ENCODE measurements around the gene ZC3HAV1. TPM values are rescaled to one million over a fixed set of nuclear protein-coding genes. Genes with fewer than 3 reads are reported as not detected.

The ZC3HAV1 gene
- total and polyA plus RNA-seq, 10 of the 15 experiments (the other 5 are each of a cell fraction or from before 2014, with no cell fraction given), result 18.5 to 55.3 (median 44.7) TPM

GRCh38 chr7:139091677-139091996, 17.9 kb downstream of the ZC3HAV1 start:
- Histone ChIP-seq H4K20me1 (ENCODE audit: control insufficient read depth, insufficient read depth) (no peaks in the 10 kb centered on the region), H3K4me3 (no peak overlapping the region), H3K27me3 (replicated peaks in 1 of 2; ENCODE audit: control insufficient read depth in 2 of 2, insufficient read depth in 2 of 2, low read length in 1 of 2) (no peaks in the 10 kb centered on the region), H2AFZ (ENCODE audit: control insufficient read depth, low read depth, low read length) (no peak overlapping the region), H3K4me2 (ENCODE audit: control insufficient read depth, insufficient read depth) (no peak overlapping the region), H3K9ac (ENCODE audit: control insufficient read depth, insufficient read depth, low read length) (no peak overlapping the region), H3K9me3 (replicated peaks; ENCODE audit: control insufficient read depth, insufficient read depth, low read length) (peaks cover 6% of the 10 kb centered on the region; the same call in 2 of the 3 replicates), H3K27ac (ENCODE audit: control insufficient read depth, insufficient read depth) (no peak overlapping the region), H3K79me2 (ENCODE audit: control insufficient read depth, insufficient read depth, low read length) (peaks cover 47% of the 10 kb centered on the region), H3K36me3 (ENCODE audit: control insufficient read depth in 2 of 2, insufficient read depth in 2 of 2, low read length in 1 of 2) (peaks cover 16 to 29% of the 10 kb centered on the region in 2 experiments), H3K4me1 (ENCODE audit: control insufficient read depth, insufficient read depth, low read length) (peaks cover 20% of the 10 kb centered on the region)
- TF ChIP-seq ZNF384 (IDR thresholded peaks at IDR 0.05; ENCODE audit: borderline replicate concordance, low read depth, low read length) (no peak), USF2 (IDR thresholded peaks at IDR 0.05; ENCODE audit: borderline replicate concordance, low read depth, low read length) (no peak), POLR2AphosphoS2 (IDR thresholded peaks at IDR 0.05; ENCODE audit: low read depth, low read length) (no peak), ZZZ3 (IDR thresholded peaks at IDR 0.05; ENCODE audit: control insufficient read depth, insufficient read length, low read depth) (no peak), CHD4 (IDR thresholded peaks at IDR 0.05) (no peak), TARDBP (IDR thresholded peaks at IDR 0.05; ENCODE audit: borderline replicate concordance) (no peak), ATF7 (IDR thresholded peaks at IDR 0.05; ENCODE audit: low read depth) (no peak), ASH2L (IDR thresholded peaks at IDR 0.05; ENCODE audit: borderline replicate concordance, low read depth) (no peak), USF1 (IDR thresholded peaks at IDR 0.05; ENCODE audit: borderline replicate concordance, extremely low read length, insufficient read depth, low read depth, low read length) (no peak), ZNF274 (IDR thresholded peaks at IDR 0.05; ENCODE audit: insufficient read depth, insufficient read length) (no peak), CBX3 (IDR thresholded peaks at IDR 0.05; ENCODE audit: borderline replicate concordance, low read depth) (no peak), YBX1 (IDR thresholded peaks at IDR 0.05) (no peak), IKZF2 (IDR thresholded peaks at IDR 0.05) (no peak), RB1 (IDR thresholded peaks at IDR 0.05; ENCODE audit: borderline replicate concordance) (no peak), ZNF592 (IDR thresholded peaks at IDR 0.05) (no peak)
- RAD21 ChIA-PET (ENCODE audit: unreplicated experiment), result no interaction called here
- DNase-seq (ENCODE audit: low read depth, low spot score) (no peak), ATAC-seq (no peak), FAIRE-seq (no peak)
- WGBS (ENCODE audit: insufficient coverage, insufficient replicate concordance, low lambda C conversion rate, missing lambda C conversion rate), result over 99% methylated on average over 15 of the region's 15 CpGs
- in situ Hi-C loops (cut with MboI), result no loop called here
- SMC1A ChIA-PET (ENCODE audit: uncharacterized antibody, unreplicated experiment), result no interaction called here
- intact Hi-C loops (cut with micrococcal nuclease; ENCODE audit: unreplicated experiment), result no loop called here
- no TSS peak for BruUV-seq (replicated peaks)
- CTCF ChIA-PET, result no interaction called here
- POLR2A ChIA-PET, result interaction anchor here (0.6 kb wide), 1 partner anchor 25 kb away, joined by 3 read pairs; no protein-coding TSS in a partner anchor

Data from GM12878 (cell line).